ENCODE data around the gene STXBP3.

DNA sequence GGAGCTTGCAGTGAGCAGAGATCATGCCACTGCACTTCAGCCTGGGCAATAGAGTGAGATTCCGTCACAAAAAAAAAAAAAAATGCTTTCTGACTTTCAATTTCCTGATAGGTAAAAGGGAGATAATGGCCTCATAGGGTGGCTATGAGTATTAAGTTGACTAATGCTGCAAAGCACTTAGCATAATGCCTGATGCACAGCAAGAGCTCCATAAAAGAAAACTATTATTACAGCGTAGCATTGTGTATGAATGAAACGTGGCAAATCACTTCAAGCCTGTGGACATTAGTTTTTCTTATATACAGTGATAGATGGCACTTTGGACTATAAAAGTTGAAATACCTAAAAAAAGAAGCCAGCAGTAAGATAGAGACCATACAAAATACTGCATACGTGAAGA lies 17.0 kb upstream of the STXBP3 start:
- TF ChIP-seq CTCF (IDR thresholded peaks at IDR 0.05; ENCODE audit: borderline replicate concordance, extremely low read depth, low read length, poor library complexity, severe bottlenecking) (no peak), EZH2 (IDR thresholded peaks at IDR 0.05; ENCODE audit: borderline replicate concordance, low read depth, low read length, severe bottlenecking) (no peak)
